GM13977 (cell line): Measurements from ENCODE around the gene ZSCAN5C.
"Not testable (repeated sequence)": the region's sequence is repeated elsewhere in the genome, so short reads cannot be mapped to it uniquely, and the experiment has no call there.

Experiments used
- DNase-seq: peaks from one replicate; pipeline ENCODE4 v3.0.0; 2012; ENCODE audit warnings: low spot score
- in situ Hi-C: fragments of 300-500 bp; cut with MboI; formaldehyde crosslinking; loops from one replicate; pipeline ENCODE4 v1.12.0; 2022; ENCODE audit warnings: low sequenced_read_pairs, low pct_unique_long_range_greater_than_20kb, mixed read lengths, inconsistent platforms; ENCODE audit not compliant: unreplicated experiment
- TF ChIP-seq, protein P1 (sequence below): IDR thresholded peaks from 2 replicates; pipeline ENCODE4 v1.5.1; 2012; ENCODE audit warnings: mild to moderate bottlenecking, control low read depth; ENCODE audit not compliant: insufficient read depth; ENCODE audit errors: extremely low read depth, missing control alignments

The ZSCAN5C gene

DNA sequence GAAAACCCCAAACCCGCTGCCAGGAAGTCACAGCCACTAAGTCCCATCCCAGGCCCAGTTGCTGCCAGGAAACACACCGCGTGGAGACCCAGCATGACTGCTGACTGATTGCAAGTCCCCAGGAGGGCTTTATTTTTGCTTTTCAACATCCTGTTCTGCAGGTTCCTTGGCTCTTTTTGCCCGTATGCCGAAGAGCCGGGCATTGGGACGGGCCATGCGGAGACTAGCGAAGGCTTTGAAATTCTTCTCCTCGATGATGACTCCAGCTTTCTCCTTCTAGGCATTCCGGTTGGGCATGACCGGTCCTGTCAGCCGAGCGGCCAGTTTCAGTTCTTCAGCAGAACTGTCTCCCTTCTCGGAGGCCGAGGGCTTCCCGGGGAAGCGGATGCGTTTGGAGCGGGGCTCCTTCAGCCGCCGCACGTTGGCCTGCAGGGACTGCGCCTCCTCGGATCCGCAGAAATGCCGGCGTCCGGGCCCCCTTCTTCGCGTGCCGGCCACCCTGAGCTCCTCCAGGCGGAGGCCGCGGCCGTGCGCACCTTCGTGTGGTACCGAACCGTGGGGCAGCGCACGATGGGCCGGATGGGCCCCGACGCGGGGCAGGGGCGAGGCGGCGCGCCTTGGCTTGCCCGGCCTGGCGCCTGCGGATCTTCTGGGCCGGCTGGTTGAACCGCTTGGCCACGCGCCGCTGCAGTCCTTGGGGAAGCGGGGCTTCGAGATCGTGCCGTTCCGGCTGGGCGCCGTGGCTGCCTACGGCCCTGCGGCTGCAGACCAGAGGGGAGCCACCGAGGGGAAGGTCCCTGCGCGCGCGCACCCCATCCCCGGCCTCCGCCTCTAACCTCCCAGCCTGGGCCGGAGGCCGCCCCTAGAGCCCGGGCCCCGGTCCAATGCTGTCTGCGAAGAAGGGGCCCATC is 15.2 kb downstream of the ZSCAN5C start:
- TF ChIP-seq, protein P1, sequence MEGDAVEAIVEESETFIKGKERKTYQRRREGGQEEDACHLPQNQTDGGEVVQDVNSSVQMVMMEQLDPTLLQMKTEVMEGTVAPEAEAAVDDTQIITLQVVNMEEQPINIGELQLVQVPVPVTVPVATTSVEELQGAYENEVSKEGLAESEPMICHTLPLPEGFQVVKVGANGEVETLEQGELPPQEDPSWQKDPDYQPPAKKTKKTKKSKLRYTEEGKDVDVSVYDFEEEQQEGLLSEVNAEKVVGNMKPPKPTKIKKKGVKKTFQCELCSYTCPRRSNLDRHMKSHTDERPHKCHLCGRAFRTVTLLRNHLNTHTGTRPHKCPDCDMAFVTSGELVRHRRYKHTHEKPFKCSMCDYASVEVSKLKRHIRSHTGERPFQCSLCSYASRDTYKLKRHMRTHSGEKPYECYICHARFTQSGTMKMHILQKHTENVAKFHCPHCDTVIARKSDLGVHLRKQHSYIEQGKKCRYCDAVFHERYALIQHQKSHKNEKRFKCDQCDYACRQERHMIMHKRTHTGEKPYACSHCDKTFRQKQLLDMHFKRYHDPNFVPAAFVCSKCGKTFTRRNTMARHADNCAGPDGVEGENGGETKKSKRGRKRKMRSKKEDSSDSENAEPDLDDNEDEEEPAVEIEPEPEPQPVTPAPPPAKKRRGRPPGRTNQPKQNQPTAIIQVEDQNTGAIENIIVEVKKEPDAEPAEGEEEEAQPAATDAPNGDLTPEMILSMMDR, result no peak
- no peak for DNase-seq
- in situ Hi-C loops, result no loop called here

- TF ChIP-seq, protein P1, result no peak
- in situ Hi-C loops, result no loop called here
Measured at GRCh38 chr19:56218961-56219360, 16.9 kb downstream of the ZSCAN5C start.

GRCh38 chr19:56221442-56221841 is 19.4 kb downstream of the ZSCAN5C start:
- in situ Hi-C loops, DNase-seq: not testable (repeated sequence)

More at GRCh38 chr19:56218961-56219360, 16.9 kb downstream of the ZSCAN5C start:
- DNase-seq, result no peak

GRCh38 chr19:56221851-56222250 is 19.8 kb downstream of the ZSCAN5C start:
- TF ChIP-seq, protein P1, result no peak
- in situ Hi-C loops, result no loop called here
- DNase-seq, result no peak

DNA sequence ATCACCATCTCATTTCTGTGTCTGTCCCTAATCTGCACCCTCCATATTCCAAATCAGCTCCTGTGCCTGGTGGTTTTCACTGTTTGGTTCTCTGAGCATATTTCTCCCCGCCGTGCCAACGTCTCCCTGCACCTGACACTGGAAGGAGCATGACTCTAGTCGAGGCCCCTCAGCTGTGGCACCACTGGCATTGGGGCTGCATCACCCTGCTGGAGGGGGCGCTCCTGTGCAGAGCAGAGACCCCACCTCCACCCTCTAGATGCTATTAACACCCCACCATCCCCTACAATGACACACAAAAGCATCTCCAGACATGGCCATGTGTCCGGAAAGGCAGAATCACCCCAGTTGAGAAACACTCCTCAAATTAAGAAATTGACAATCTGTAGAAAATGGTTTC is 20.8 kb downstream of the ZSCAN5C start:
- no peak for DNase-seq
- in situ Hi-C loops, result no loop called here
- TF ChIP-seq, protein P1, result no peak

GRCh38 chr19:56223481-56223880 is 21.4 kb downstream of the ZSCAN5C start:
- in situ Hi-C loops, result no loop called here
- TF ChIP-seq, protein P1, result no peak
- DNase-seq, result no peak

GRCh38 chr19:56245121-56245740 is 43.2 kb downstream of the ZSCAN5C start:
- DNase-seq, result no peak
- TF ChIP-seq, protein P1, result no peak
- in situ Hi-C loops, result no loop called here

DNA sequence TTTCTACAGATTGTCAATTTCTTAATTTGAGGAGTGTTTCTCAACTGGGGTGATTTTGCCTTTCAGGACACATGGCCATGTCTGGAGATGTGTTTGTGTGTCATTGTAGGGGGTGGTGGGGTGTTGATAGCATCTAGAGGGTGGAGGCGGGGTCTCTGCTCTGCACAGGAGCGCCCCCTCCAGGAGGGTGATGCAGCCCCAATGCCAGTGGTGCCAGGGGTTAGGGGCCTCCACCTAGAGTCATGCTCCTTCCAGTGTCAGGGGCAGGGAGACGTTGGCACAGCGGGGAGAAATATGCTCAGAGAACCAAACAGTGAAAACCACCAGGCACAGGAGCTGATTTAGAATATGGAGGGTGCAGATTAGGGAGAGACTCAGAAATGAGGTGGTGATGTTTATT is 43.7 kb downstream of the ZSCAN5C start:
- DNase-seq, in situ Hi-C loops: not testable (repeated sequence)

DNA sequence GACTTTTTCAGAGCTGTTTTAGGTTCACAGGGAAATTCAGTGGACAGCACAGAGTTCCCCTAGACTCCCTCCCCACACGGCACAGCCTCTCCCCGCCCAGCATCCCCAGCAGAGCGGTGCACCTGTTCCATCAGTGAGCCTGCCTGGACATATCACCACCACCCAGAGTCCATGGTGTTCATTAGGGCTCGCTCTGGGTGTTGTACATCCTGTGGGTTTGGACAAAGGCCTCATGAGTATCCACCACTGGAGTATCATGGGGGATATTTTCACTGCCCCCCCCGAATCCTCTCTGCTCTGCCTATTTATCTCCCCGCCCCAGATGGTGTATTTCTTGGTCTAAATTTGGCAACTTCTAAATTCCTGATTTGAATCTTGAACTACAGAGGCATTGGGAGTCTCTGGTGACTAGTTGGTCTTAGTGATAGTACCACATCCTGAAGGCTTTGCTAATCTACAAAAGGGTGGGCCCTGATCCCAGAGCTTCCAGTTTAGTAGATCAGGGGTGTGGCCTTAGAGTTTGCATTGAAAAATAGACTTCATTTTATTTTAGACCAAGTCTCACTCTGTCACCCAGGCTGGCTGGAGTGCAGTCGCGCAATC is 46.8 kb downstream of the ZSCAN5C start:
- DNase-seq, in situ Hi-C loops: not testable (repeated sequence)
